OCI-LY3 (cell line): ENCODE data around the gene SPOCK1.

Source experiments
- H2AFZ ChIP-seq: fragments of 200-600, 300-600 bp; shearing (Covaris generic); 2 replicates; pipeline ENCODE4 v1.6.0; 2014; ENCODE audit warnings: antibody characterized with exemption, low read depth, low read length
- H3K27ac ChIP-seq: fragments of 200-600, 300-600 bp; sonication (generic); 2 replicates; pipeline ENCODE4 v1.5.1; 2014; ENCODE audit warnings: mild to moderate bottlenecking, low read length, moderate library complexity, mixed read lengths
- H3K27me3 ChIP-seq: fragments of 200-600, 300-600 bp; sonication (generic); 2 replicates; pipeline ENCODE4 v1.6.1; 2014; ENCODE audit warnings: low read depth, low read length, mixed read lengths
- H3K36me3 ChIP-seq: fragments of 200-600, 300-600 bp; sonication (generic); replicated peaks from 2 replicates; pipeline ENCODE3; 2014; ENCODE audit warnings: low read depth, low read length, mixed read lengths
- H3K4me1 ChIP-seq: fragments of 300-600, 200-600 bp; sonication (generic); 2 replicates; pipeline ENCODE4 v1.6.1; 2014; ENCODE audit warnings: low read length, mixed read lengths
- H3K4me2 ChIP-seq: fragments of 200-600, 300-600 bp; sonication (generic); 2 replicates; pipeline ENCODE4 v1.6.1; 2014; ENCODE audit warnings: low read length, mixed read lengths
- H3K4me3 ChIP-seq: fragments of 300-600, 200-600 bp; sonication (generic); 2 replicates; pipeline ENCODE4 v1.5.1; 2014; ENCODE audit warnings: antibody characterized with exemption, mild to moderate bottlenecking, low read length, moderate library complexity
- H3K79me2 ChIP-seq: fragments of 300-600, 200-600 bp; shearing (Covaris generic); 2 replicates; pipeline ENCODE4 v1.6.1; 2014; ENCODE audit warnings: mild to moderate bottlenecking, low read length, mixed read lengths
- H3K9ac ChIP-seq: fragments of 300-600, 200-600 bp; shearing (Covaris generic); 2 replicates; pipeline ENCODE4 v1.6.0; 2014; ENCODE audit warnings: mild to moderate bottlenecking, low read length, moderate library complexity
- H3K9me3 ChIP-seq: fragments of 200-600, 300-600 bp; shearing (Covaris generic); 2 replicates; pipeline ENCODE4 v1.6.1; 2014; ENCODE audit warnings: low read length, mixed read lengths; ENCODE audit not compliant: insufficient read depth
- H4K20me1 ChIP-seq: fragments of 200-600, 300-600 bp; sonication (generic); 2 replicates; pipeline ENCODE4 v1.6.1; 2016; ENCODE audit warnings: low read length, mixed read lengths; ENCODE audit not compliant: insufficient read depth
- EZH2phosphoT487 ChIP-seq: fragments of 200-600 bp; shearing (Covaris generic); IDR thresholded peaks from 2 replicates; pipeline ENCODE4 v1.6.1; 2018; ENCODE audit warnings: antibody characterized with exemption, mixed run types, low read depth
- TF ChIP-seq, protein P1 (sequence below): fragments of 200-600, 300-600 bp; sonication (generic); IDR thresholded peaks from 2 replicates; pipeline ENCODE4 v1.5.1; 2014; ENCODE audit warnings: antibody characterized with exemption, low read length, low read depth

The SPOCK1 gene

DNA sequence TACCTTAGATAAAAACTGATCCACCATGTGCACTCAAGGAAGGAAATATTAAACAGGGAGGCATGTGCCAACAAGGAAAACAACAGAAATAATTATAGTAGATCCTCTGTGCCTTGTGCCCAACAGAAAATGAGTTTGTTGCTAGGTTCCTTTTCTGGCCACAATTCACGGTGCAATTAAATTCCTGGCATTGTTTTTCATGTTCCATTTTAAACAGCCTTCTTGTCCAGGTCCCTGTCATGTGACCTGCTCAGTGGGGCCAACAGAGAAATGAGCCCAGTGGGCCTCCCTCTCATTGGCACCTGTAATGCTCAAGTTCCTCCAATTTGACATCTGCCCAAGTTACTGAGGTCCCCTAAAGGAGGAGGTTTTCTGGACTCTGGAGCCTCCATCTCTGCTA is 56.5 kb downstream of the SPOCK1 start:
- H3K27me3 ChIP-seq, result no peaks in the 10 kb centered on the region; the same call in 1 of the 2 replicates
- H3K9me3 ChIP-seq, result no peaks in the 10 kb centered on the region
- TF ChIP-seq, protein P1, sequence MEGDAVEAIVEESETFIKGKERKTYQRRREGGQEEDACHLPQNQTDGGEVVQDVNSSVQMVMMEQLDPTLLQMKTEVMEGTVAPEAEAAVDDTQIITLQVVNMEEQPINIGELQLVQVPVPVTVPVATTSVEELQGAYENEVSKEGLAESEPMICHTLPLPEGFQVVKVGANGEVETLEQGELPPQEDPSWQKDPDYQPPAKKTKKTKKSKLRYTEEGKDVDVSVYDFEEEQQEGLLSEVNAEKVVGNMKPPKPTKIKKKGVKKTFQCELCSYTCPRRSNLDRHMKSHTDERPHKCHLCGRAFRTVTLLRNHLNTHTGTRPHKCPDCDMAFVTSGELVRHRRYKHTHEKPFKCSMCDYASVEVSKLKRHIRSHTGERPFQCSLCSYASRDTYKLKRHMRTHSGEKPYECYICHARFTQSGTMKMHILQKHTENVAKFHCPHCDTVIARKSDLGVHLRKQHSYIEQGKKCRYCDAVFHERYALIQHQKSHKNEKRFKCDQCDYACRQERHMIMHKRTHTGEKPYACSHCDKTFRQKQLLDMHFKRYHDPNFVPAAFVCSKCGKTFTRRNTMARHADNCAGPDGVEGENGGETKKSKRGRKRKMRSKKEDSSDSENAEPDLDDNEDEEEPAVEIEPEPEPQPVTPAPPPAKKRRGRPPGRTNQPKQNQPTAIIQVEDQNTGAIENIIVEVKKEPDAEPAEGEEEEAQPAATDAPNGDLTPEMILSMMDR, result no peak
- no peak for TF ChIP-seq EZH2phosphoT487
- H3K79me2 ChIP-seq, result no peaks in the 10 kb centered on the region
- H3K27ac ChIP-seq, result no peak overlapping the region
- no peak overlapping the region for H3K9ac ChIP-seq
- no peak overlapping the region for H2AFZ ChIP-seq
- no peaks in the 10 kb centered on the region for H3K4me1 ChIP-seq
- no peaks in the 10 kb centered on the region for H4K20me1 ChIP-seq
- no peak overlapping the region for H3K4me3 ChIP-seq
- no peak overlapping the region for H3K4me2 ChIP-seq
- no peaks in the 10 kb centered on the region for H3K36me3 ChIP-seq

DNA sequence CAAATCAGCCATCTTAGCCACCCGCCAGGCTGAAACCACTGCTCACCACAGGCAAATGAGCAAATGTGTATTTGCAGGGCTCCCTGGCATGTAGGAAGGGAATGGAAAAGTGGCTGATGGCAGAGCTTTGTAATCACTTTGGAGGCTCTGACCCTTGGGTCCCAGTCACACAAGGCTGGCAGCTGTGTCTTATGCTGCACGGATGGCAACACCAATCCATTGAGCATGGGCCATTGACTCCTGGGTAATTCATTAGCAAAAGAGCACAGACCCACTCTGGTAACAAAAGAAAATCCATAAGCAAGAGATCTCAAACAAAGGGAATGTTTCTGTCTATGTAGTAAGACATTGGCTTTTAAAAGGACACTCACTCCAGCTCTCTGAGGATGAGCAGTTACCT is 57.6 kb downstream of the SPOCK1 start:
- Histone ChIP-seq H3K9me3 (no peaks in the 10 kb centered on the region), H3K27ac (no peak overlapping the region), H3K36me3 (no peaks in the 10 kb centered on the region), H3K9ac (no peak overlapping the region), H4K20me1 (no peaks in the 10 kb centered on the region), H2AFZ (no peak overlapping the region), H3K79me2 (no peaks in the 10 kb centered on the region), H3K4me2 (no peak overlapping the region), H3K27me3 (no peaks in the 10 kb centered on the region; the same call in 1 of the 2 replicates), H3K4me3 (no peak overlapping the region), H3K4me1 (no peaks in the 10 kb centered on the region)
- TF ChIP-seq, protein P1, result no peak
- no peak for TF ChIP-seq EZH2phosphoT487

GRCh38 chr5:137440795-137441194 is 58.3 kb downstream of the SPOCK1 start:
- Histone ChIP-seq H3K9me3 (no peaks in the 10 kb centered on the region), H3K36me3 (no peaks in the 10 kb centered on the region), H3K27me3 (no peaks in the 10 kb centered on the region; the same call in 1 of the 2 replicates), H4K20me1 (no peaks in the 10 kb centered on the region), H3K4me2 (no peak overlapping the region), H3K4me1 (no peaks in the 10 kb centered on the region), H3K9ac (no peak overlapping the region), H2AFZ (no peak overlapping the region), H3K27ac (no peak overlapping the region), H3K4me3 (no peak overlapping the region), H3K79me2 (no peaks in the 10 kb centered on the region)
- no peak for TF ChIP-seq EZH2phosphoT487
- TF ChIP-seq, protein P1, result no peak

DNA sequence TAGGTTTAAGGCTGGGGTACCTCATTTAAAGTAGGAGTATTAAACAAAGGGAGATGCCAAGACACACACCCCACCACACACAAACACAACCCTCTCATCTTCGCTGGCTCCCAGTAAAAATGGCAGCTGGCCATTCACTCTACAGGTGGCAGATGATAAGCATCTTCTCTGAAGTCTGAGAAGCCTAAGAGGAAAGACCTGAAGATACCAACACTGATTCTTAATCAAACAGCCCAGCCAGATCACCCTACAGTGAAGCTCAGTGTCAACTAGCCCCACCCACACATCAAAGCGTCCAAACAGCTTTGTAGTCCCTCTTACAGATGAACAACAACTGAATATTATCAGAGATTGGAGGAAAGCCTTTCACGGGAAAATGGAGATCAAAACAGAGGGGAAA is 59.5 kb downstream of the SPOCK1 start:
- Histone ChIP-seq H3K79me2 (no peaks in the 10 kb centered on the region), H3K27me3 (no peaks in the 10 kb centered on the region; the same call in 1 of the 2 replicates), H3K27ac (no peak overlapping the region), H3K4me1 (no peaks in the 10 kb centered on the region), H3K4me3 (no peak overlapping the region), H4K20me1 (no peaks in the 10 kb centered on the region), H3K9me3 (no peaks in the 10 kb centered on the region), H3K9ac (no peak overlapping the region), H3K4me2 (no peak overlapping the region), H3K36me3 (no peaks in the 10 kb centered on the region), H2AFZ (no peak overlapping the region)
- TF ChIP-seq EZH2phosphoT487, result no peak
- TF ChIP-seq, protein P1, result no peak
